HG03280 (cell line): ENCODE measurements around the gene TGFB1I1.
"Not testable (repeated sequence)": the region's sequence is repeated elsewhere in the genome, so short reads cannot be mapped to it uniquely, and the experiment has no call there.

Source experiments
- ATAC-seq: cut with Tn5 transposase; IDR thresholded peaks from one replicate; pipeline ENCODE4 v1.9.1; 2021; ENCODE audit warnings: mild to moderate bottlenecking, moderate library complexity; ENCODE audit not compliant: unreplicated experiment

The TGFB1I1 gene

GRCh38 chr16:31487071-31487719 lies 15.2 kb downstream of the TGFB1I1 start:
- ATAC-seq, result no peak

GRCh38 chr16:31487720-31488467 lies 15.9 kb downstream of the TGFB1I1 start:
- peak; percentile 73 for ATAC-seq

GRCh38 chr16:31488468-31489297 lies 16.7 kb downstream of the TGFB1I1 start:
- no peak for ATAC-seq

GRCh38 chr16:31489298-31489564 lies 17.3 kb downstream of the TGFB1I1 start:
- no peak for ATAC-seq

GRCh38 chr16:31489616-31490584 lies 17.9 kb downstream of the TGFB1I1 start:
- no peak for ATAC-seq

- no peak for ATAC-seq
Measured at GRCh38 chr16:31491778-31492418, 19.9 kb downstream of the TGFB1I1 start.

GRCh38 chr16:31493506-31494125 lies 21.7 kb downstream of the TGFB1I1 start:
- no peak for ATAC-seq

- no peak for ATAC-seq
Measured at GRCh38 chr16:31496670-31497069, 24.7 kb downstream of the TGFB1I1 start.

GRCh38 chr16:31498493-31498892 lies 26.5 kb downstream of the TGFB1I1 start:
- no peak for ATAC-seq

GRCh38 chr16:31499928-31500327 lies 28.0 kb downstream of the TGFB1I1 start:
- ATAC-seq, result no peak

- no peak for ATAC-seq
Measured at GRCh38 chr16:31501226-31501965, 29.4 kb downstream of the TGFB1I1 start.

GRCh38 chr16:31501966-31502348 lies 30.0 kb downstream of the TGFB1I1 start:
- no peak for ATAC-seq

- ATAC-seq, result no peak
Measured at GRCh38 chr16:31502981-31503380, 31.0 kb downstream of the TGFB1I1 start.

- ATAC-seq, result not testable (repeated sequence)
Measured at GRCh38 chr16:31503555-31503954, 31.6 kb downstream of the TGFB1I1 start.

GRCh38 chr16:31504159-31504558 lies 32.2 kb downstream of the TGFB1I1 start:
- ATAC-seq, result no peak

GRCh38 chr16:31505483-31505882 lies 33.5 kb downstream of the TGFB1I1 start:
- peak; percentile 29 for ATAC-seq

GRCh38 chr16:31507617-31507928 lies 35.6 kb downstream of the TGFB1I1 start:
- peak; percentile 13 for ATAC-seq

- ATAC-seq, result peak; percentile 90
Measured at GRCh38 chr16:31507929-31508705, 36.2 kb downstream of the TGFB1I1 start, which contains the start of gene RUSF1. Gene RUSF1 (minus strand): TSS chr16:31508391. CDS start chr16:31508373, 18 bp downstream.
